Ascending aorta (tissue), 2 donors: Measurements from ENCODE around the gene CEP55. TPM values are rescaled to one million over a fixed set of nuclear protein-coding genes. Genes with fewer than 3 reads are reported as not detected.
A peak's percentile ranks its signal among the peaks of the same experiment; 100 is the strongest.

Source experiments
- DNase-seq, 2 donors: peaks; one replicate each; pipeline ENCODE4 v3.0.0-alpha.2; 2019; ENCODE audit warnings: low spot score in 2 of 2
- H3K27ac ChIP-seq, 2 donors: fragments of 200-600 bp; sonication (generic); one replicate each; pipeline ENCODE4 v1.5.1; 2016 to 2017; ENCODE audit warnings: mild to moderate bottlenecking in 1 of 2
- H3K27me3 ChIP-seq: fragments of 200-600 bp; sonication (generic); one replicate; pipeline ENCODE4 v1.5.1; 2017
- H3K36me3 ChIP-seq, 2 donors: fragments of 200-600 bp; sonication (generic); one replicate each; pipeline ENCODE4 v1.5.1; 2016
- H3K4me1 ChIP-seq, 2 donors: fragments of 200-600 bp; sonication (generic); one replicate each; pipeline ENCODE4 v1.5.1; 2016 to 2017; ENCODE audit warnings: mild to moderate bottlenecking in 1 of 2
- H3K4me3 ChIP-seq, 2 donors: fragments of 200-600 bp; sonication (generic); one replicate each; pipeline ENCODE4 v1.5.1; 2016 to 2017; ENCODE audit warnings: mild to moderate bottlenecking in 1 of 2
- H3K9me3 ChIP-seq, 2 donors: fragments of 200-600 bp; sonication (generic); one replicate each; pipeline ENCODE4 v1.5.1; 2016
- CTCF ChIP-seq, 3 experiments: fragments of 200-600 bp in 2 of 3; fragments of 450-650 bp in 1 of 3; sonication (generic) in 2 of 3; IDR thresholded peaks; one replicate each; pipeline ENCODE4 v1.5.1; 2016 to 2019; ENCODE audit warnings: antibody characterized with exemption in 3 of 3, mild to moderate bottlenecking in 1 of 3, moderate library complexity in 1 of 3
- intact Hi-C: fragments of 100-400 bp; cut with DNase I; formaldehyde crosslinking; loops from one replicate; pipeline ENCODE4 v1.15.1; 2023
- total RNA-seq: library from RNA; depleted of rRNA; stranded (reverse); fragments of >200 nt; gene quantifications from one replicate; pipeline ENCODE4 v1.1.0, GENCODE V29; 2016

The CEP55 gene
- total RNA-seq, 1 donor from 2014 or later, result not detected

GRCh38 chr10:93469454-93469853, 27.0 kb upstream of the CEP55 start:
- TF ChIP-seq CTCF (IDR thresholded peaks at IDR 0.05), result no peak
- H3K27ac ChIP-seq, result peak overlapping the region; percentile 83 to 85
- no peaks in the 10 kb centered on the region for H3K27me3 ChIP-seq
- intact Hi-C loops, result no loop called here
- no peak overlapping the region for H3K4me3 ChIP-seq
- H3K9me3 ChIP-seq, result no peaks in the 10 kb centered on the region
- peaks cover 6 to 8% of the 10 kb centered on the region in 2 donors for H3K36me3 ChIP-seq
- H3K4me1 ChIP-seq, result peaks cover 23 to 64% of the 10 kb centered on the region in 2 donors
- DNase-seq, result no peak

- Histone ChIP-seq H3K27me3 (no peaks in the 10 kb centered on the region), H3K9me3 (no peaks in the 10 kb centered on the region), H3K36me3 (peaks cover 6 to 8% of the 10 kb centered on the region in 2 donors), H3K4me1 (peaks cover 19 to 64% of the 10 kb centered on the region in 2 donors), H3K4me3 (no peak overlapping the region), H3K27ac (peak overlapping the region; percentile 83 to 85)
- intact Hi-C loops, result no loop called here
- DNase-seq, result peak in 1 of 2 donors; percentile 72
- no peak for TF ChIP-seq CTCF (IDR thresholded peaks at IDR 0.05)
These were observed 25.2 kb upstream of the CEP55 start for GRCh38 chr10:93471110-93471651.

- Histone ChIP-seq H3K27me3 (no peaks in the 10 kb centered on the region), H3K9me3 (no peaks in the 10 kb centered on the region), H3K36me3 (peaks cover 6 to 14% of the 10 kb centered on the region in 2 donors), H3K27ac (peak overlapping the region; percentile 15 to 38), H3K4me1 (peaks cover 15 to 63% of the 10 kb centered on the region in 2 donors), H3K4me3 (no peak overlapping the region)
- intact Hi-C loops, result no loop called here
- TF ChIP-seq CTCF (IDR thresholded peaks at IDR 0.05), result no peak
- no peak for DNase-seq
These were observed 23.3 kb upstream of the CEP55 start for GRCh38 chr10:93473161-93473560.

GRCh38 chr10:93473804-93474472, 22.5 kb upstream of the CEP55 start:
- no peak for TF ChIP-seq CTCF (IDR thresholded peaks at IDR 0.05)

GRCh38 chr10:93475227-93475626, 21.2 kb upstream of the CEP55 start:
- Histone ChIP-seq H3K36me3 (peaks cover 0 to 17% of the 10 kb centered on the region in 2 donors), H3K4me1 (peaks cover 15 to 69% of the 10 kb centered on the region in 2 donors), H3K4me3 (no peak overlapping the region), H3K27ac (peak overlapping the region; percentile 16 to 22), H3K9me3 (no peaks in the 10 kb centered on the region), H3K27me3 (no peaks in the 10 kb centered on the region)
- no peak for DNase-seq
- TF ChIP-seq CTCF (IDR thresholded peaks at IDR 0.05), result no peak
- intact Hi-C loops, result no loop called here

More at GRCh38 chr10:93473804-93474472, 22.5 kb upstream of the CEP55 start:
- peaks cover 5 to 17% of the 10 kb centered on the region in 2 donors for H3K36me3 ChIP-seq
- intact Hi-C loops, result no loop called here
- H3K4me1 ChIP-seq, result peaks cover 12 to 64% of the 10 kb centered on the region in 2 donors
- no peak overlapping the region for H3K4me3 ChIP-seq
- DNase-seq, result no peak
- peak overlapping the region; percentile 15 to 38 for H3K27ac ChIP-seq
- no peaks in the 10 kb centered on the region for H3K27me3 ChIP-seq
- H3K9me3 ChIP-seq, result no peaks in the 10 kb centered on the region
